GM13977 (cell line): ENCODE data around the gene PGAM4.

Experiments used
- DNase-seq: peaks from one replicate; pipeline ENCODE4 v3.0.0; 2012; ENCODE audit warnings: low spot score
- CTCF ChIP-seq: IDR thresholded peaks from 2 replicates; pipeline ENCODE4 v1.5.1; 2012; ENCODE audit warnings: mild to moderate bottlenecking, control low read depth; ENCODE audit not compliant: insufficient read depth; ENCODE audit errors: extremely low read depth, missing control alignments
- in situ Hi-C: fragments of 300-500 bp; cut with MboI; formaldehyde crosslinking; loops from one replicate; pipeline ENCODE4 v1.12.0; 2022; ENCODE audit warnings: low sequenced_read_pairs, low pct_unique_long_range_greater_than_20kb, mixed read lengths, inconsistent platforms; ENCODE audit not compliant: unreplicated experiment

PGAM4 gene

GRCh38 chrX:77969538-77969937 is at the start of gene PGAM4:
Gene PGAM4 (minus strand): TSS chrX:77969638. CDS start chrX:77969638, 0 bp downstream.
- in situ Hi-C loops, result no loop called here
- TF ChIP-seq CTCF, result no peak

GRCh38 chrX:78011846-78012245 is 42.4 kb upstream of the PGAM4 start:
- in situ Hi-C loops, result no loop called here
- no peak for DNase-seq
- TF ChIP-seq CTCF, result no peak

More at GRCh38 chrX:77969538-77969937, at the start of gene PGAM4:
- DNase-seq, result no peak

GRCh38 chrX:77979870-77980269 is 10.4 kb upstream of the PGAM4 start:
- in situ Hi-C loops, result no loop called here
- no peak for DNase-seq
- TF ChIP-seq CTCF, result no peak

- in situ Hi-C loops, result no loop called here
- no peak for TF ChIP-seq CTCF
- no peak for DNase-seq
Observed at GRCh38 chrX:77977518-77977917, 8.1 kb upstream of the PGAM4 start.

GRCh38 chrX:77977095-77977494 is 7.7 kb upstream of the PGAM4 start:
- in situ Hi-C loops, result no loop called here
- no peak for TF ChIP-seq CTCF
- no peak for DNase-seq

- in situ Hi-C loops, result no loop called here
- DNase-seq, result no peak
Observed at GRCh38 chrX:77975755-77976154, 6.3 kb upstream of the PGAM4 start.

More at GRCh38 chrX:77975755-77976154, 6.3 kb upstream of the PGAM4 start:
- no peak for TF ChIP-seq CTCF
